ENCODE results near the gene ZBTB20. TPM values are rescaled to one million over a fixed set of nuclear protein-coding genes. Genes with fewer than 3 reads are reported as not detected.
"Not testable (repeated sequence)": the region's sequence is repeated elsewhere in the genome, so short reads cannot be mapped to it uniquely, and the experiment has no call there.

ZBTB20 gene
- total RNA-seq, 1 donor from 2014 or later: 24.0 TPM

- DNase-seq: no peak
These were observed 317.3 kb downstream of the ZBTB20 start for GRCh38 chr3:114829783-114830182.

GRCh38 chr3:114827495-114827894, 319.6 kb downstream of the ZBTB20 start:
- DNase-seq: peak; percentile 71

- no peak for DNase-seq
These were observed 323.1 kb downstream of the ZBTB20 start for GRCh38 chr3:114824014-114824413.

GRCh38 chr3:114823061-114823460, 324.0 kb downstream of the ZBTB20 start:
- no peak for DNase-seq

DNA sequence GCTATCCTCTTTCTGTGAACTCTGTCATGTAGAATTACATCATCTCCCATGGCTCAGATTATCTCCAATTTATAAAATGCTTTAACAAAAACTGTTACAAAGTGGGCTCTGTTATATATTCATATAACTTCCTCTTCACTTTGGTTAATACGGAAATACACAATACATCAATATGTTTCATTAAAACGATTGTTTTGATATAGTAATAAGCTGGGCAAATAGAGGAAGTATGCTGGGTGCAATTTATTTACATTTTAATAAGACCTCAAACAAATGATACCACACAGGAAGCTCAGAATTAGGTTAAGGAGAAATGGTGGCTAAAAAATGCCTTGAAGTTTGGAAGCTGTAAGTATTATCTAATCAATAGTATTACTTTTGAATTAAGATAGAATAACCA, 331.0 kb downstream of the ZBTB20 start:
- DNase-seq: no peak

DNA sequence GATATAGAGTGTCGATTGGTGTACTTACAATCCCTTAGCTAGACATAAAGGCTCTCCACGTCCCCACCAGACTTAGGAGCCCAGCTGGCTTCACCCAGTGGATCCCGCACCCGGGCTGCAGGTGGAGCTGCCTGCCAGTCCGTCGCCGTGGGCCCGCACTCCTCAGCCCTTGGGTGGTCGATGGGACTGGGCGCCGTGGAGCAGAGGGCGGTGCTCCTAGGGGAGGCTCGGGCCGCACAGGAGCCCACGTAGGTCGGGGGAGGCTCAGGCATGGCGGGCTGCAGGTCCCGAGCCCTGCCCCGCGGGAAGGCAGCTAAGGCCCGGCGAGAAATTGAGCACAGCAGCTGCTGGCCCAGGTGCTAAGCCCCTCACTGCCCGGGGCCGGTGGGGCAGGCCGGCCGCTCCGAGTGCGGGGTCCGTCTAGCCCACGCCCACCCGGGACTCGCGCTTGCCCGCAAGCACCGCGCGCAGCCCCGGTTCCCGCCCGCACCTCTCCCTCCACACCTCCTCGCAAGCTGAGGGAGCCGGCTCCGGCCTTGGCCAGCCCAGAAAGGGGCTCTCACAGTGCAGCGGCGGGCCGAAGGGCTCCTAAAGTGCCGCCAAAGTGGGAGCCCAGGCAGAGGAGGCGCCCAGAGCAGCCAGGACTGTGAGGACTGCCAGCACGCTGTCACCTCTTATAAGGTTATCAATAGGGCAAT, 334.4 kb downstream of the ZBTB20 start:
- not testable (repeated sequence) for DNase-seq

DNA sequence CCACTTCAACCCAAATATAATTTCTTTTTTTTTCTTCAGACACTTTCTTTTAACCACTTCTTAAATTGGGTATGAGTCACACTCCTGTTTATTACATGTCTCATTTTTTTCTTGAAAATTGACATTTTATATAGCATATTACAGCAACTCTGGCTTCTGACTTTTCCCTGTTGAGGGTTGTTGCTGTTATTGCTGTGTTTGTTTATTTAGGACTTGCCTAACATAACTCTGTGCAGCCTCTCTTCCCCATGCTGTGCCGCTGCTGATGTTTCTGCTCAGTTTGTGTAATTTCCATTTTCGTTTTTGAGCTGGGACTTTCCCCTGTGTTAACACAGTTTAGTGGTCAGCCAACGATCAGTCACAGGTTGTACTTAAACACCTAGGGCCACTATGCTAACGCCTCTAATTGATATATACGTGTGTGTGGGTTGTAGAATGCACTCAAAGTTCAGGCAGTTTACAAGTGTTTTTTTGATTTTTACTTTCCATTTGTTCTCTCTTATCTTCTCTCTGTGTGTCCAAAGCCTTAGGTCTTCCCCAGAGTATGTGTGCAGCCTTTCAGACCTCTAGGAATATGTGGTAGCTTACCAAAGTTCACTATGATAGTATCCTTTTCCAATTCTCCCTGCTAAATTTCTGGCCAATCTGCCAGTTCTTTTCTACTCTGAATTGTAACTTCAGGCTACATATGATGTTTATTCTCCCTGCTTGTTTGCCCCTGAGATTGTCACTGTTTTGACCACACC, 337.2 kb downstream of the ZBTB20 start:
- DNase-seq: peak; percentile 5

DNA sequence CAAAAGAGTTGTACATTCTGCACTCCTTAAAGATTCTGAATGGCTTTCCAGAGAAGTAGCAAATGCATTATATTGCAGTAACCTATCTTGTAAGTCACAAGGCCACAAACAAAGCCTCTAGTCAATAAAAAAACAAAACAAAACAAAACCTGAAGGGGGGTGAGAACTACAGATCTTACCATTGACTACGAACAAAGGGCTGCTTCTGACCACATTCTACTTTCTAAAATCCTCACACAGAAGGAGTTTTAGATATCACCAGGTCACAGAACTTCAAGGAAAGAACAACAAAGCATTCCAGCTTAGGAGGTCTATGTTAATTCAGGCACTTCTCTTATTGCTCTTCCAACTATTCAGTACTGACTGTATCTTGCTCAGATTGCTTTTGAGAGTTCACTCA, 343.0 kb downstream of the ZBTB20 start:
- DNase-seq: no peak

- no peak for DNase-seq
These were observed 343.9 kb downstream of the ZBTB20 start for GRCh38 chr3:114803042-114803695.

DNA sequence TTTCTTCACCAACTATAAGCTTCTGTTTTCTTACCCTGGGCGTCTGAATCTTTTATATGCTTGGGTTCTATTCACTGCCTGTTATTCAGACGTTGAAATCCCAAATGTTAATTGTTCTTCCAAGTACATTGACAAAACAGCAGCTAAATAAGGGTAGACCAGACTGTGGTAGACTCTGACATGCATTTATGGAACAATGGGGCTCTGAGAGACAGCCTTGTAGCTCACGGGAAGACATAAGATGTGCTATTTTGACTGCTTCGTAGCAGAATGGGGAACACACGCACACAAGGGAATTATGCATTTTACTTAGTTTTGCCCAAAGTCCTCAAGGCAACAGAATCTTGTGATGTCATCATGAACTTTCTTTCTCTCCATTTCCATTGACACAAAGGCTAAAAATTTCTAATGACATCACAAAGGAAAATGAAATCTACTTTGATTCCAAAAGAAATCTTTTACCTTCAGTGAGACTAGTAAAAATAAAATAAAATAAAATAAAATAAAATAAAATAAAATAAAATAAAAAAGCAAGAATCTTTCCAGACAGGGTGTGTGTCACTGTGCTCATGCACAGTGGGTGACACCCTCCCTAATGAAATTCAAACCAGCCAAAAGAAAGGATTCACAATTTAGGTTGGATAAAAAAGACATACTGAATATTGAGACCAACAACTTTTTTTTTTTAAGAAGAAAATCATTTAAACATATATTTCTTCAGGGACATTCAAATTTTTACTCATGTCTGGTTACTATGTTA, 346.6 kb downstream of the ZBTB20 start:
- DNase-seq: no peak

DNA sequence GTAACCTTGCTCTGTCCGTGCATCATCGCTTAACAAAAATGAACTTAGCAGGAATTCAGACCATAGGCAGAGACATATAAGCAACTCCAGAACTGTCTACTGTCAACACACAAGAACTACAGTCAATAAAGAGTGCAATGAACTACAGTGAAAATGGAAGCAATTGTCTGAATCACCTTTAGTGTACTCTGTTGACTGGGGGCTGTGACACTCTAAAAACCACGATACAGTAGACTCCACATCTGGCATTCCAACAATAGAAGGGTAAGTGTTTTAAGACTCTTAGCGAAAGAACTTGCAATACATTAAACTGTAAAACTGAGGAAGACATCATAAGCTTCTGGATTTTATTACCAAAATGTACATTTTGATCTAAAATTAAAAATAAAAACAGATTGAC, 347.3 kb downstream of the ZBTB20 start:
- no peak for DNase-seq

DNA sequence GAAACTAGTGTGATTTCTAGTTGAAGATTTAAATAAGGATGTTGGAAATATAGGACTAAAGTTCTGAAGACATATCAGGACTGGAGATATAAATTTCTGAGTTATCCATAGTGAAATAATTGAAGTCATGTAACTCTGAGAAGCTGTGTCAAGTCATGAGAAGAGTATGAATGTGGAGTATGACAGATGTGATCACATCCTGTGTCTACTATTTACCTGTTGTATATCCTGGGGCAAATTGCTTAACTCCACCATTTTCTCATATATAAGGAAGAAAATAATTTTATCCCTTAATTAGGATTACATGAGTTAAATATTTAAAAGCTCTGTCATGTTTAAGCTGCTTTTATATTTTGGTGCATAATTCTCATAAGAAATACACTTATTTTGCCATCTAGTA, 350.3 kb downstream of the ZBTB20 start:
- no peak for DNase-seq

GRCh38 chr3:114794894-114795630, 352.0 kb downstream of the ZBTB20 start:
- no peak for DNase-seq

DNA sequence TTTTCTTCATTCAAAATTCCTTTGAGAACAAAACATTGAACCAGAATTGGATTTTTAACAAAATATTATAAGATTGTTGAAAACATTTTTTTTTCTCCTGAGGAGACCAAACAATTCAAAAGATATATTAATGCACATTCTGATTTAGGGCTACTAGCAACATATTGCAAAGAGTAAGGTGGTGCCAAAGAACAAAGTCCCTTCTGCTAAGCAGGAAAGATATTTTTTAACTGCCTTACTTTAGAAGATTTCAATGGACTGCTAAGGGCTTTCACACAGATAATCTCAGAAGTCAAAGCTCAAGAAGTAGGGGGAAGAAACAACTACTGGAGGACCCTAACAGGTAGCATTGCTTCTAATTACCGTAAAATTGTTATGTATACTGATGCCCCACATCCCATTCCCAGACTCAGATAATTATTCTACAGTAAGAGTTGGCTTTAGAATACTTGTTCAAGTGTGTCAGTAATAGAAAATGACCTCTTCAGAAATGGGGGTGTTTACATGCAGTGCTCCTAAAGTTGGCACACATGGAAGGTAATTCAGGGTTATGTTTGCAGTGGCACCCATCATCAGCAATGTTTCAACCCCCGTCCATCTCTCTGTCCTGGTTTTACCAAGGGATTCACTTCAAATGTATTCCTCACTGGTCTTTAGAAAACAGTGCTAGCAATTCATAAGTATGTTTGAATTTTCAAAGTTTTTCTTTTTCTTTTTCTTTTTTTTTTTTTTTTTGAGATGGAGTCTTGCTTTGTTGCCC, 354.7 kb downstream of the ZBTB20 start:
- no peak for DNase-seq

DNA sequence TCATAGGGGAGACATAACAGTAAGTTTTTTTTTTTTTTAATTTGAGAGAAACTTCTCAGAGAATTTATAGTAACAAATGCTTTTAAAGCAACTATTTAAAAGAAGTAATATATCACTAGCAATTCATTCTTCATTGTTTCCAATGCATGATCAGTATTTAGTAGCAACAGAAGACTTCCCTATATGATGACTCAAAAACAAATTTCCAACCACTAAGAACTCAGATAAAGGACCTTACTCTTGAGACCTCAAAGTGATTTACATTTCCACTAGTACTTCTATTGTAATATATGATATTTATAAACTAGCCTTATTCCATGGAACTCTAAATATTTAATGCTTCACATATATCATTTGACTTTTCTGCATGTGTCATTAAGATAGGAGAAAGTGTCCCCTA, 356.3 kb downstream of the ZBTB20 start:
- no peak for DNase-seq

GRCh38 chr3:114789803-114790202, 357.3 kb downstream of the ZBTB20 start:
- DNase-seq: no peak

DNA sequence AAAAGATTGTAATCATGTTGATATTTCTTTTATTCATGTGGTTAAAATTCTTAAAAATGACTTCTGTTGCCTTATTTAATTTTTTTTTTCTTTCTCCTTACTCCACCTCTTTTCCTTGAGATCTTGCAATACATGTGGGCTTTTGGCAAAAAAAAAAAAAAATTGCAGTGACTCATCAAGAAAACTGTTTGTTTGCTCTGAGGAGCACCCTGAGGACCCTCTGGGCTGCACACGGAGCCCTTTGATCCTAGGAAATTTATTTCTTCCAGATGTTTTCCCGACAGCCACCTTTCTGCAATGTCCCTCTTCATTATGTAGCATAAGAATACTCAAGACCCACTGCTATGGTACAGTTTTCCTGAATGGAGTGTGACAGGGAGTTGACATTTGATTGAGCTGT, 371.7 kb downstream of the ZBTB20 start:
- DNase-seq: no peak

DNA sequence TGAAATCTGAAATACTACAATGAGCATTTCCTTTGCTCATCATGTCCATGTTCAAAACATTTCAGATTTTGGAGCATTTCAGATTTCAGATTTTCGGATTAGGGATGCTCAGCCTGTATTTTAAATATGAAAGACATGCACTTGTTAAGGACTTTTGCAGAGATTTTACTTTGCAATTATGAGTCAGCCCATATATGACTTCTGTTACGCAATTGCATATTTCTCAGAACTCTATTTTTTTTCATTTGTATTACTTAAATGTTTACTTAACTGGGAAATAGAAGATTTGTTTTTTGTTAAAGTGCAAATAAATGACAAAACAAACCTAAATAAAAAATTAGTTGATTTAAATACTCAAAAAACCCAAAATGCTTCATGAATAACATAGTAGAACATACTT, 376.2 kb downstream of the ZBTB20 start:
- no peak for DNase-seq

- DNase-seq: no peak
These were observed 383.0 kb downstream of the ZBTB20 start for GRCh38 chr3:114764056-114764492.

- no peak for DNase-seq
These were observed 384.9 kb downstream of the ZBTB20 start for GRCh38 chr3:114762144-114762543.

GRCh38 chr3:114760679-114761078, 386.4 kb downstream of the ZBTB20 start:
- DNase-seq: no peak
